NOMO-1 (cell line): Measurements from ENCODE around the gene OR6N1.
A peak's percentile ranks its signal among the peaks of the same experiment; 100 is the strongest.

ENCODE experiments used
- DNase-seq, 2 experiments: peaks; one replicate each; lab custom pipeline; 2025; ENCODE audit not compliant: unreplicated experiment in 2 of 2; lab: John Stamatoyannopoulos, UW

Gene OR6N1

DNA sequence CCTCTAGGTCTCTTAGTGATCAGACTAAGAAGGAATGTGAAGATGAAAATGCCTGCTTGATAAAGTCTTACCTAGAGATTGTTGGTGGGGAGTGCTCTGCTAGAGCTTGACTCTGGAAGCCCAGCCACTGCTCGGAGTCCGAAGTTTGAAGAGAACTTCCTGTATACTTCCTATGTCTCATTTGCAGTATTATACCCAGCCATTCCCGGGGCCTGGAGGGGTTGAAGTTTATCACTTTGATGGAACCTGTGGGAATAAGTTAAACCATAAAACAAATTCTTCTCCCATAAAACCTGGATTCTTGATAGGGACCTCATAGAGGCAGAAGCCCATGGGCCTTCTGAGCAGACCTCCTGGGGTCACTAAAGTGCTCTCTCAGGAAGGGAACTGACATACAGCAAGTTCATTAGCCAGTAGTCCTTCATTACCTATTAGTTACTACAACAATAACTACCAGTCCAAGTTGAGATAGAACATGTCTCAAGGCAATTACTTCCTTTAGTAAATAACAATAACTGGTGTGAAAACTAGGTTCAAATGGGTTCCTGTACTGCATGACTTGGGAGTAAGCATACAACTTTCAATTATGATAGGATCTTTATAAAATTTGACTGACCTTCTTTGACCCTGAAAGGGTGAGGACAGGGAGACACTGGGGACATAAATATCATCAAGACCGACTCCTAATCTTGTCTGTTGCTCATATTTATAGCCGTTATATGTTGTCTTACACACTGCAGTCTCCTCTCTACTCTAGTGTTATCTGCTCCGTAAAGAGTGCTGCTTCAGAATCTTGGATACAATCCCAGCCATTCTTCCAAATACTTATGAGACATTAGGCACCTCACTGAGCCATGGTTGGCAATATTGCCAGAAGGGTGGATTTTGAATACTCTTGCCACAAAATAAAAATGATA is at the start of gene OR6N1:
OR6N1 (minus strand) TSS at position 246 of the 917 bp plus-strand sequence. CDS start 5,513 bp downstream, outside the sequence.
- DNase-seq, result no peak

- no peak for DNase-seq
Observed at GRCh38 chr1:158821723-158822122, 49.7 kb upstream of the OR6N1 start.

- peak; percentile 15 to 49 for DNase-seq
Observed at GRCh38 chr1:158819461-158820443, 47.8 kb upstream of the OR6N1 start.

- no peak for DNase-seq
Observed at GRCh38 chr1:158818975-158819431, 47.0 kb upstream of the OR6N1 start.

DNA sequence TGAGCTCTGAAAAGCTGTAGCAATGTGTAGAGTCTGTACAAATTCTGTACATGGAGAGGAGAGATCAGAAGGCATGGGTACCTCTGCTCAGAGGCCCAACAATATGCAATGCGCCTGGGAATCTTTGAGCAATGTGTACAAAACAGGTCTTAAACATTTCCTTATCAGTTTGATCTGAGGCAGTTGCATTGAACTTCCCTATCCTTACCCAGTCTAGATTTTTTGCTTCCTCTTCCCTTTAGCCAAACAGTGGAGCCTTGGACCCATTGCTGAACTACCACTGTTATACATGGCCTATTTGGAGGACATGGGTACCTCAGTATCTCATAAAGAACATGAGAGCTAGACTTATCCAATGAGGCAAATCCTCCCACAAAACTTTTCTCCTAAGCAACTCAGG is 46.6 kb upstream of the OR6N1 start:
- DNase-seq, result peak; percentile 46 to 84

- no peak for DNase-seq
Observed at GRCh38 chr1:158814970-158815369, 43.0 kb upstream of the OR6N1 start.

- DNase-seq, result peak in 1 of 2 experiments; percentile 68
Observed at GRCh38 chr1:158813164-158813563, 41.2 kb upstream of the OR6N1 start.

- no peak for DNase-seq
Observed at GRCh38 chr1:158812336-158812735, 40.3 kb upstream of the OR6N1 start.

DNA sequence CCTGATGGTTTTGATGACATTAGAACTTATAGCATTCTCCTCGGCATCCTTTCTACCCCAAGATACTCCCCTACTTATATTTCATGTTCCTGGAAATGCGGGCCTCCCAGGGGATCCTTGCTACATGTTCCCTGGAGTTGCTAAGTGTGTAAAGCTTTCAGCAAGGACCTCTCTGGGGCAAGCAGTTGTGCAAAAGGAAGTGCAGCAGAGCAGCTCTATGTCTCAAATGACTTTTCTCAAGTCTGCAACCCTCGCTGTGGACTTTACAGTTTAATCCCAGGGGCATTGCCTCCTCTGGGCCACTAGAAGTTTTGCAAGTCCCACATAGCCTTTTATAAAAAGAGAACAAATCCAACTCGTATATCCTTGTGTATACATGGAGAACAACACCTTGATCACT is 38.3 kb upstream of the OR6N1 start:
- DNase-seq, result peak; percentile 59 to 70

GRCh38 chr1:158809862-158810261 is 37.9 kb upstream of the OR6N1 start:
- DNase-seq, result peak; percentile 71 to 94

DNA sequence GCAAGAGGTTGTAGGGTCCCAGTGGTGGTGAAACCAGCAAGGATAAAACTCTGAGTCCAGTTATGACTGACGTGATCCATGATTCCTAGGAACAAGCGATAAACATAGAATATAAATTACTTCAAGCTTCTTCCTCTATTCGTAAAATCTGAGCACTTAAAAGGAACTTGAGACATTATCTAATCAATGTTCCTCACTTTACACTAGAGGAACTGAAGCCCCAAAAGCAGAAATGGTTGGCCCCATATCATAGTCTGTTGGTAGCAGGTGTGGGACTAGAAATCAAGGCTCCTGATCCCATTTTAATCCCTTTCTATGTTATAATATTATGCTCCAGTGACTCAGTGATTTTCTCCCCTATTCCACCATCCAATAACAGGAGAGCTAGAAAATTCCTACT is 37.3 kb upstream of the OR6N1 start:
- DNase-seq, result peak; percentile 45 to 91

DNA sequence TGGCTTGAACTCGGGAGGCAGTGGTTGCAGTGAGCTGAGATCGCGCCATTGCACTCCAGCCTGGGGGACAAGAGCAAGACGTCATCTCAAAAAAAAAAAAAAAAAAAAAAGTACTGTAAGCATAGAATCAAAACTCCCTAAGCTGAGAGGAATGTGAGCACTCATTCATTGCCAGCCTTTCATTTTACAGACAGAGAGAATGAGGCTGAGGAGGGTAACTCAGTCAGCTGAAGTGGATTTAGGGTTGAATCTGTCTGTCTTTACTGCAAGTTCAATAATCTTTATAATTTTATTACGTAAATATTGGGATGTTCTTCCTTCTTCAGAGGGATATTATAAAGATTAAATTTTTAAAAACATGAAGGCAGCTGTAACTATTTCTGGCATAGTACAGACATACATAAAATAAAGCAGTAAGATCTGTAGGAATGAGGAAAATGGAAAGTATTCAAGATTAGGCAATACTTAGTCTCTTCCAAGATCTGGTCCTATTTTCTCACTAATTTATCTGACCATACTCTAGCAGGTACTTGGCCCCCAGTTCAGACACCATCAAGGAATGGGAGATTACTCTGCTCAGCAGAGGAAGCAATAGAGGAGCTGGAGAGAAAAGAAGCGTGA is 35.0 kb upstream of the OR6N1 start:
- no peak for DNase-seq

GRCh38 chr1:158803678-158804077 is 31.7 kb upstream of the OR6N1 start:
- DNase-seq, result no peak

GRCh38 chr1:158801396-158801795 is 29.4 kb upstream of the OR6N1 start:
- DNase-seq, result peak; percentile 26 to 73

DNA sequence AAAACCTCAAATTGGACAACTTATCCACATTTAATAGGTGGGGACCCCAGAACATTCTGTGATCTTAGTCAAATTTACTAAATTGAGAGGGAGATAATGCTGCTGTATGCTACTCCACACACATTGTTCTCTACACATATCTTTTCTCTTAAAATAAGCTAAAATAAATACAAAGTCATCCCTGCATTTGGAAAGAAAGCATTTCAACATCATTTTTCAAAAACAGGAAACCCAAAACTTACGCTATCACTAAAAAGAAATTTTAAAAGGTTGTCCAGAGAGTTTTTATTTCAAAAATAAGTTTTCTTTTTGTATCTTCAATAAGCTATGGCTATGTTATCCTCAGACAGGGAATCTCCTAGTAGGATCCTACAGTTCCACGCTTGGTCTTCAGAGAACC is 28.5 kb upstream of the OR6N1 start:
- peak in 1 of 2 experiments; percentile 38 for DNase-seq

GRCh38 chr1:158799689-158800088 is 27.7 kb upstream of the OR6N1 start:
- DNase-seq, result no peak

DNA sequence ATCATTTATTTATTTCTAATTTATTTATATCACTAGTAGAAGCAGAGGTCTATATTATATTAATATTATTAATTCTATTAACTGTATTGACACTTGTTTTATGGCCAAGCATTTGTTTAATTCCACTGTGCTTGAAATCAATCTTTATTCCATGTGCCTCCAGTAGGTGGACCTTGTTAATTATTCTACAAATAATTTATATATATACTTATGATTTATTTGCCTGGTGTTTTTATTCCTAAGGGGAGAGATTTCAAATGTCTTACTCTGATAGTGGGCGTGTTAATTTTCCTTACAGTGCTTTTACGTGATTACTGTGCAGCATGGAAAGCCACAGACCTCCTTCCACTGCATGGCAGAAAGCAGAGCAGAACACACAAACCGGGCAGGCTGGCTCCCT is 26.5 kb upstream of the OR6N1 start:
- DNase-seq, result no peak

DNA sequence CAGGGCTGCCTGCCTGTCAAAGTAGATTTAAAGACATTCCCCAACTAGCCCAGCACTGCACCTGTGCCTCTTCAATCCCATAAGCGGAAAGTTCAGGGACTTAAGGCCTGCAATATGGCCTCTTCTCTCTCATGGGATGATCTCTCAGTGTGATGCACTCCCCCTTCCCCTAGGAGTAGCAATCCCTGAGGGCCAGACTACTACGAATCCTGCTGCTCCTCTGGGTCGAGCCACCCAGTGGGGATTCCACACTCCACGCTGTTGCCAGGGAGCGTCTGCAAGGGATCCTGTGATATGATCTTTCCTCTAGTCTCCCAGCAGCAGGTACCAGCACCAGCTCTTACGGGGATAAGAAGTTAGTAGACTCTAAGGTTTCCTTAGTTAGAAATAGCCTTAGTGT is 22.3 kb upstream of the OR6N1 start:
- DNase-seq, result no peak

- peak; percentile 28 to 49 for DNase-seq
Observed at GRCh38 chr1:158793604-158794003, 21.6 kb upstream of the OR6N1 start.

DNA sequence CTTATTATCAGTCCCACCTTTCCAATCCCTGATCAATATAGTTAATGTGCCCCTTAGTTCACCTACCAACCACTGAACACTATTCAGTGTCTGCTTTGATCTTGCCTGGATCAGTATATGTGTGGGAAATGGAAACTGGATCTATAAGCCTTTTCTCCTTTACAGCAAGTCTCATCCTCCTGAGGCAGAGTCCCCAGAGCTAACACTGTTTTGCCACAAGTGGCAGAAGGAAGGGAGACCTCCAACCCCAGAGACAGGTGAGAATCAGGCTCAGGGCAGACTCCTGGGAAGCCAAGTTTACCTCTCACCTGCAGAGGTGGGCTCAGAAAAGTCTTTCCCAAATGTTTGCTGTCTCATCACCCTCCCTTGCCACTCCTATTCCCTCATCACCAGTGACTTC is 9.1 kb upstream of the OR6N1 start, which contains the start of gene OR6N2:
OR6N2 (minus strand) TSS at position 101 of the 400 bp plus-strand sequence. CDS start 3,569 bp downstream, outside the sequence.
- DNase-seq, result no peak

GRCh38 chr1:158754420-158754819 is 17.6 kb downstream of the OR6N1 start, which contains the start of gene OR6K6:
OR6K6 (plus strand) TSS chr1:158754720; CDS start chr1:158754888, 168 bp downstream.
- no peak for DNase-seq
